Hepatocyte (in vitro differentiated cells): ENCODE measurements around the gene COPZ2. TPM values are rescaled to one million over a fixed set of nuclear protein-coding genes. Genes with fewer than 3 reads are reported as not detected.

Experiments
- DNase-seq: peaks from one replicate; pipeline ENCODE4 v3.0.0-alpha.2; 2016; ENCODE audit warnings: low spot score
- H2AFZ ChIP-seq: fragments of 200-600 bp; sonication (generic); 2 replicates; pipeline ENCODE4 v1.6.0; 2016; ENCODE audit warnings: antibody characterized with exemption, mild to moderate bottlenecking
- H3K27ac ChIP-seq: fragments of 200-600 bp; sonication (generic); 2 replicates; pipeline ENCODE4 v1.5.1; 2016; ENCODE audit warnings: mild to moderate bottlenecking
- H3K27me3 ChIP-seq: fragments of 200-600 bp; sonication (generic); 2 replicates; pipeline ENCODE4 v1.6.1; 2016
- H3K36me3 ChIP-seq: fragments of 200-600 bp; sonication (generic); replicated peaks from 2 replicates; pipeline ENCODE4 v1.5.1; 2016; ENCODE audit warnings: low read depth; ENCODE audit not compliant: insufficient read depth
- H3K4me1 ChIP-seq: fragments of 200-600 bp; sonication (generic); 2 replicates; pipeline ENCODE4 v1.5.1; 2016; ENCODE audit warnings: mild to moderate bottlenecking, moderate library complexity; ENCODE audit not compliant: insufficient read depth
- H3K4me2 ChIP-seq: fragments of 200-600 bp; sonication (generic); 2 replicates; pipeline ENCODE4 v1.6.0; 2016
- H3K4me3 ChIP-seq: fragments of 200-600 bp; sonication (generic); 2 replicates; pipeline ENCODE4 v1.5.1; 2016; ENCODE audit warnings: mild to moderate bottlenecking
- H3K79me2 ChIP-seq: fragments of 200-600 bp; sonication (generic); 2 replicates; pipeline ENCODE4 v1.6.0; 2017; ENCODE audit warnings: mild to moderate bottlenecking
- H3K9me2 ChIP-seq: fragments of 200-600 bp; sonication (generic); replicated peaks from 2 replicates; pipeline ENCODE4 v1.6.0; 2017; ENCODE audit warnings: mild to moderate bottlenecking; ENCODE audit not compliant: insufficient read depth
- H3K9me3 ChIP-seq: fragments of 200-600 bp; sonication (generic); 2 replicates; pipeline ENCODE4 v1.5.1; 2016; ENCODE audit warnings: low read depth, mild to moderate bottlenecking
- H4K20me1 ChIP-seq: fragments of 200-600 bp; sonication (generic); 2 replicates; pipeline ENCODE4 v1.6.0; 2016; ENCODE audit warnings: mild to moderate bottlenecking; ENCODE audit not compliant: insufficient read depth, poor library complexity, severe bottlenecking
- CTCF ChIP-seq: fragments of 200-600 bp; sonication (generic); IDR thresholded peaks from 2 replicates; pipeline ENCODE4 v1.5.1; 2016; ENCODE audit warnings: antibody characterized with exemption, mild to moderate bottlenecking; ENCODE audit not compliant: poor library complexity
- EZH2 ChIP-seq: fragments of 200-600 bp; sonication (generic); IDR thresholded peaks from 2 replicates; pipeline ENCODE4 v1.6.1; 2016; ENCODE audit warnings: antibody characterized with exemption, mild to moderate bottlenecking, borderline replicate concordance
- EZH2phosphoT487 ChIP-seq: fragments of 200-600 bp; sonication (generic); IDR thresholded peaks from one replicate; pipeline ENCODE4 v1.6.1; 2018; ENCODE audit warnings: antibody characterized with exemption, mild to moderate bottlenecking, low read depth, moderate library complexity; ENCODE audit not compliant: unreplicated experiment, severe bottlenecking
- WGBS: methylation state at CpG from one replicate; pipeline ENCODE4 v1.1.6; 2016; ENCODE audit warnings: low lambda C conversion rate; ENCODE audit errors: missing lambda C conversion rate; 5-methylcytosine and 5-hydroxymethylcytosine counted together
- polyA plus RNA-seq: library from polyadenylated mRNA; unstranded; fragments of >200 nt; fragmentation: Nextera tagmentation; extraction: Ambion mirVana; gene quantifications from 2 replicates; pipeline ENCODE4 v1.2.1, GENCODE V29; 2016
- total RNA-seq: library from RNA; depleted of rRNA; stranded (reverse); fragments of >200 nt; gene quantifications from 2 replicates; pipeline ENCODE4 v1.2.3, GENCODE V29; 2014

The COPZ2 gene
- total and polyA plus RNA-seq, 2 experiments from 2014 or later: 36.0 to 139 TPM

- Histone ChIP-seq H4K20me1 (no peaks in the 10 kb centered on the region), H3K79me2 (no peaks in the 10 kb centered on the region), H3K36me3 (no peaks in the 10 kb centered on the region), H3K4me2 (no peak overlapping the region), H3K9me2 (no peaks in the 10 kb centered on the region), H3K27me3 (no peaks in the 10 kb centered on the region), H3K4me1 (no peaks in the 10 kb centered on the region), H3K4me3 (no peak overlapping the region), H3K27ac (no peak overlapping the region), H2AFZ (no peak overlapping the region), H3K9me3 (no peaks in the 10 kb centered on the region)
- 65% methylated on average over 10 of the region's 13 CpGs for WGBS
- TF ChIP-seq EZH2phosphoT487: no peak
- TF ChIP-seq EZH2: no peak
- TF ChIP-seq CTCF: no peak
- no peak for DNase-seq
Measured at GRCh38 chr17:47995241-47995935, 42.2 kb downstream of the COPZ2 start.

GRCh38 chr17:47994724-47995123 lies 42.9 kb downstream of the COPZ2 start:
- H3K27me3 ChIP-seq: no peaks in the 10 kb centered on the region
- 94% methylated on average over 4 of the region's 4 CpGs for WGBS
- H3K4me3 ChIP-seq: no peak overlapping the region
- H3K79me2 ChIP-seq: no peaks in the 10 kb centered on the region
- no peak overlapping the region for H2AFZ ChIP-seq
- no peaks in the 10 kb centered on the region for H3K4me1 ChIP-seq
- H4K20me1 ChIP-seq: no peaks in the 10 kb centered on the region
- no peak overlapping the region for H3K27ac ChIP-seq
- H3K36me3 ChIP-seq: no peaks in the 10 kb centered on the region
- no peak overlapping the region for H3K4me2 ChIP-seq
- no peak for TF ChIP-seq CTCF
- no peak for TF ChIP-seq EZH2phosphoT487
- no peak for TF ChIP-seq EZH2
- DNase-seq: no peak
- H3K9me3 ChIP-seq: no peaks in the 10 kb centered on the region
- no peaks in the 10 kb centered on the region for H3K9me2 ChIP-seq

GRCh38 chr17:47993964-47994363 lies 43.6 kb downstream of the COPZ2 start:
- Histone ChIP-seq H2AFZ (no peak overlapping the region), H3K9me2 (no peaks in the 10 kb centered on the region), H3K4me2 (no peak overlapping the region), H3K27ac (no peak overlapping the region), H4K20me1 (no peaks in the 10 kb centered on the region), H3K9me3 (no peaks in the 10 kb centered on the region), H3K27me3 (no peaks in the 10 kb centered on the region), H3K79me2 (no peaks in the 10 kb centered on the region), H3K36me3 (no peaks in the 10 kb centered on the region), H3K4me1 (no peaks in the 10 kb centered on the region), H3K4me3 (no peak overlapping the region)
- DNase-seq: no peak
- WGBS: 74% methylated on average over 5 of the region's 5 CpGs
- TF ChIP-seq EZH2phosphoT487 (no peak), EZH2 (no peak), CTCF (no peak)
